22Rv1 (cell line): ENCODE results near the gene PODXL2.

Experiments
- H3K27ac ChIP-seq: fragments of 450-650 bp; 2 replicates; pipeline ENCODE4 v1.5.1; 2017
- ZFX ChIP-seq: fragments of 450-650 bp; IDR thresholded peaks from 2 replicates; pipeline ENCODE4 v1.6.1; 2017; ENCODE audit warnings: antibody characterized with exemption, borderline replicate concordance
- TF ChIP-seq, protein P1 (sequence below): fragments of 450-650 bp; IDR thresholded peaks from 2 replicates; pipeline ENCODE4 v1.5.1; 2017; ENCODE audit warnings: mild to moderate bottlenecking

Gene PODXL2

DNA sequence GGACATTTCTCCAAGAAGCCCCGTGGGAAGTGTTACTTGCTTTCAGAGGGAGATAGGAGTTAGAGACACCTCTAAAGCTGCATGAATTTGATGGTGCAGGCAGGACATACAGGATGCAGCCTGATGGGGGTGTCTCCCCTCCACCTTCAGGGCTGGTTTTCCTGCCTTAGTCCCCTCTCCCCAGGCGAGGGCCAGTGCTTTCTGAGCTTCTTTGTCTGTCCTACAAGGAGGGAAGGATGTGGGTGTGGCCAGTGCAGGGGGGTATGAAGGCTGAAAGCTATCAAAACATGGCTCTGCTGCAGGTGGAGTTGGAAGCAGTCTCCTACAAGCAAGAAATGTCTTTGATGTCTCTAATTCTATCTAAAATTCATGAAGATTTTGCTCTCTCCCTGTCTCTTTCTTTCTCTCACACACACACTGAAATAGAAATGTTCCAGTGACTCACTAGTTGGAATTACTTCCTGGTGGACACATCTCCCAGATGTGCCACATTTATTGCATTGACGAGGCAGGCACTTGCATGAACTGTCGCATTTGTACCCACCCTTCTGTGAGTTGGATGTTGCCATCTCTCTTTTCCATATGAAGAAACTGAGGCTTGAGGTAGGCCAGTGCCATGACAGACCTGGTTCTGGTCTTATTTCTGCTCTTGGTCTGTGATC is 13.9 kb upstream of the PODXL2 start:
- H3K27ac ChIP-seq, result no peak overlapping the region
- TF ChIP-seq, protein P1, sequence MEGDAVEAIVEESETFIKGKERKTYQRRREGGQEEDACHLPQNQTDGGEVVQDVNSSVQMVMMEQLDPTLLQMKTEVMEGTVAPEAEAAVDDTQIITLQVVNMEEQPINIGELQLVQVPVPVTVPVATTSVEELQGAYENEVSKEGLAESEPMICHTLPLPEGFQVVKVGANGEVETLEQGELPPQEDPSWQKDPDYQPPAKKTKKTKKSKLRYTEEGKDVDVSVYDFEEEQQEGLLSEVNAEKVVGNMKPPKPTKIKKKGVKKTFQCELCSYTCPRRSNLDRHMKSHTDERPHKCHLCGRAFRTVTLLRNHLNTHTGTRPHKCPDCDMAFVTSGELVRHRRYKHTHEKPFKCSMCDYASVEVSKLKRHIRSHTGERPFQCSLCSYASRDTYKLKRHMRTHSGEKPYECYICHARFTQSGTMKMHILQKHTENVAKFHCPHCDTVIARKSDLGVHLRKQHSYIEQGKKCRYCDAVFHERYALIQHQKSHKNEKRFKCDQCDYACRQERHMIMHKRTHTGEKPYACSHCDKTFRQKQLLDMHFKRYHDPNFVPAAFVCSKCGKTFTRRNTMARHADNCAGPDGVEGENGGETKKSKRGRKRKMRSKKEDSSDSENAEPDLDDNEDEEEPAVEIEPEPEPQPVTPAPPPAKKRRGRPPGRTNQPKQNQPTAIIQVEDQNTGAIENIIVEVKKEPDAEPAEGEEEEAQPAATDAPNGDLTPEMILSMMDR, result no peak
- TF ChIP-seq ZFX, result no peak

DNA sequence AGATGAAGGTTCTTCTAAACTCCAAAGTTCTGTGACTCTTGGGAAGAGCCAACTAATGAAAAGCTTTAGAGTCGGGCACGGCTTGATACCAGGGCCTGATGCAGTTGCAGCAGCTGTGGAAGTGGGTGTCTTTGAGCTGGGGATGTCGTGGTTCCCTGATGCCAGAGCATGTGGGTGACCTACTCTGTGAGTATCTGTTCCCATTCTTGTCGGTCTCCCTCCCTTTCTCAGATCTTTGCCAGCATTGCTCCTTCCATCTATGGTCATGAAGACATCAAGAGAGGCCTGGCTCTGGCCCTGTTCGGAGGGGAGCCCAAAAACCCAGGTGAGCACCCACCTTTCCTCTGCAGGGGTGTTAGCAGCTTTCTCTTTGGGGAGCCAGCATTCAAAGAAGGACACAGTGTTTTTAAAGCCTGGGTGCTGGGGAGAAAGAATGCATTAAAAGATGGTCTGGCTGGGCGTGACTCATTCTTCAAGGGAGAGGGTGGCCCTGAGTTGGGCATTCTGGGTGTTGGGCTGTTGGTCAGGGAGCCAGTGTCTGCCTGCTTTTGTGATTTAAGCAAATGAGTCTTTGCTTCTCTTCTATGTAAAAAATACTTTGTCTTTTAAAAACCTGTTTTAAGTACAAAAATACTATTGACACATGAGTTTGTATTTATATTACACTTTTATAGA is 13.2 kb upstream of the PODXL2 start:
- TF ChIP-seq, protein P1, result no peak
- TF ChIP-seq ZFX, result no peak
- H3K27ac ChIP-seq, result no peak overlapping the region

DNA sequence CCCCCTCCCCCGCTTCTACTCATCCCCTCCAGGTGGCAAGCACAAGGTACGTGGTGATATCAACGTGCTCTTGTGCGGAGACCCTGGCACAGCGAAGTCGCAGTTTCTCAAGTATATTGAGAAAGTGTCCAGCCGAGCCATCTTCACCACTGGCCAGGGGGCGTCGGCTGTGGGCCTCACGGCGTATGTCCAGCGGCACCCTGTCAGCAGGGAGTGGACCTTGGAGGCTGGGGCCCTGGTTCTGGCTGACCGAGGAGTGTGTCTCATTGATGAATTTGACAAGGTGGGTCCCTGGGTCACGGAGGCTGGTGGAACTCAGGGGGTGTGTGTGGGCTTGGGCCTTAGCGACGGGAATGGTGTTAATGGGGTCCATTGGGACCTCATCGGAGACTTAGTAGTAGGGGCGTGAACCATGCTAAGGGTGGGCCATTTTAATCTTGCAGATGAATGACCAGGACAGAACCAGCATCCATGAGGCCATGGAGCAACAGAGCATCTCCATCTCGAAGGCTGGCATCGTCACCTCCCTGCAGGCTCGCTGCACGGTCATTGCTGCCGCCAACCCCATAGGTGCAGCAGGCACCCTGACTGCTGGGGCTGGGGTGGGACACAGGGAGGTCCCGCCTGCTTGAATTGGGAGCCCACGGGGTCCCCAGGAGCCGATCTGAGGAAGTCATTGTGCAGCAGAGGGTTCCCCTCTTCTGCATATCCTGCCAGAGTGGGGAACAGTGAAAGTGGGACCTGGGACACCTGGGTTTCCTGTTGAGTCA is 12.0 kb upstream of the PODXL2 start:
- no peak overlapping the region for H3K27ac ChIP-seq
- TF ChIP-seq ZFX, result no peak
- TF ChIP-seq, protein P1, result no peak

DNA sequence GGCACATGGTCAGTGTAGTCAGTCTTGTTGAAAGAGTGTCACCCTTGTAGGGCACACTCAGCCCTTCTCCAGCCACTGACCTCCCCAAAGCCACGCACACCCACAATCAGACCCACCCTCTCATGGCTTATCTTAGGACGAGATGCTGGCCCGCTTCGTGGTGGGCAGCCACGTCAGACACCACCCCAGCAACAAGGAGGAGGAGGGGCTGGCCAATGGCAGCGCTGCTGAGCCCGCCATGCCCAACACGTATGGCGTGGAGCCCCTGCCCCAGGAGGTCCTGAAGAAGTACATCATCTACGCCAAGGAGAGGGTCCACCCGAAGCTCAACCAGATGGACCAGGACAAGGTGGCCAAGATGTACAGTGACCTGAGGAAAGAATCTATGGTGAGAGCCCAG is 10.1 kb upstream of the PODXL2 start:
- TF ChIP-seq, protein P1, result no peak
- TF ChIP-seq ZFX, result no peak
- H3K27ac ChIP-seq, result no peak overlapping the region

- no peak overlapping the region for H3K27ac ChIP-seq
- TF ChIP-seq ZFX, result no peak
- TF ChIP-seq, protein P1, result no peak
These were observed 8.2 kb upstream of the PODXL2 start for GRCh38 chr3:127620637-127621375.

DNA sequence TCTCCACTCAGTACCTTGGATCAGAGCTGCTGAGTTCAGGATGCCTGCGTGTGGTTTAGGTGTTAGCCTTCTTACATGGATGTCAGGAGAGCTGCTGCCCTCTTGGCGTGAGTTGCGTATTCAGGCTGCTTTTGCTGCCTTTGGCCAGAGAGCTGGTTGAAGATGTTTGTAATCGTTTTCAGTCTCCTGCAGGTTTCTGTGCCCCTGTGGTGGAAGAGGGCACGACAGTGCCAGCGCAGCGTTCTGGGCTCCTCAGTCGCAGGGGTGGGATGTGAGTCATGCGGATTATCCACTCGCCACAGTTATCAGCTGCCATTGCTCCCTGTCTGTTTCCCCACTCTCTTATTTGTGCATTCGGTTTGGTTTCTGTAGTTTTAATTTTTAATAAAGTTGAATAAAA is 7.0 kb upstream of the PODXL2 start:
- TF ChIP-seq ZFX, result no peak
- TF ChIP-seq, protein P1, result no peak

More for the DNA sequence above, 7.0 kb upstream of the PODXL2 start:
- H3K27ac ChIP-seq, result no peak overlapping the region
